ENCODE measurements around the gene CCNL2. TPM values are rescaled to one million over a fixed set of nuclear protein-coding genes. Genes with fewer than 3 reads are reported as not detected.
A peak's percentile ranks its signal among the peaks of the same experiment; 100 is the strongest.

Gene CCNL2
- total and polyA plus RNA-seq, 2 donors (not counting 1 experiment from before 2014, with no cell fraction given) = 102 to 116 TPM

- Histone ChIP-seq H3K79me2 (ENCODE audit: control insufficient read depth, insufficient read depth, low read length) (peaks cover 70% of the 10 kb centered on the region), H3K4me2 (ENCODE audit: extremely low read depth, insufficient read depth, low read length) (peak overlapping the region; percentile 58), H3K9ac (ENCODE audit: insufficient read depth, low read length) (no peak overlapping the region), H3K4me1 (ENCODE audit: control insufficient read depth, extremely low read depth, insufficient read depth, low read length) (peaks cover 27% of the 10 kb centered on the region), H3K27ac (ENCODE audit: insufficient read depth, low read length) (peak overlapping the region; percentile 32), H3K9me3 (ENCODE audit: control insufficient read depth, insufficient read depth, low read depth, low read length) (no peaks in the 10 kb centered on the region), H3K27me3 (ENCODE audit: control insufficient read depth, insufficient read depth, low read length) (no peaks in the 10 kb centered on the region), H4K20me1 (ENCODE audit: control insufficient read depth, extremely low read depth, insufficient read depth, low read length) (no peaks in the 10 kb centered on the region), H2AFZ (ENCODE audit: low read length) (no peak overlapping the region), H3K36me3 (ENCODE audit: control insufficient read depth, insufficient read depth, low read length) (peaks cover under 1% of the 10 kb centered on the region), H3K4me3 (replicated peaks in 1 of 4; ENCODE audit: control extremely low read depth in 1 of 4, insufficient read depth in 1 of 4, low read depth in 3 of 4, low read length in 4 of 4) (peak overlapping the region in 1 of 4 experiments; percentile 76)
- TF ChIP-seq, protein P1, sequence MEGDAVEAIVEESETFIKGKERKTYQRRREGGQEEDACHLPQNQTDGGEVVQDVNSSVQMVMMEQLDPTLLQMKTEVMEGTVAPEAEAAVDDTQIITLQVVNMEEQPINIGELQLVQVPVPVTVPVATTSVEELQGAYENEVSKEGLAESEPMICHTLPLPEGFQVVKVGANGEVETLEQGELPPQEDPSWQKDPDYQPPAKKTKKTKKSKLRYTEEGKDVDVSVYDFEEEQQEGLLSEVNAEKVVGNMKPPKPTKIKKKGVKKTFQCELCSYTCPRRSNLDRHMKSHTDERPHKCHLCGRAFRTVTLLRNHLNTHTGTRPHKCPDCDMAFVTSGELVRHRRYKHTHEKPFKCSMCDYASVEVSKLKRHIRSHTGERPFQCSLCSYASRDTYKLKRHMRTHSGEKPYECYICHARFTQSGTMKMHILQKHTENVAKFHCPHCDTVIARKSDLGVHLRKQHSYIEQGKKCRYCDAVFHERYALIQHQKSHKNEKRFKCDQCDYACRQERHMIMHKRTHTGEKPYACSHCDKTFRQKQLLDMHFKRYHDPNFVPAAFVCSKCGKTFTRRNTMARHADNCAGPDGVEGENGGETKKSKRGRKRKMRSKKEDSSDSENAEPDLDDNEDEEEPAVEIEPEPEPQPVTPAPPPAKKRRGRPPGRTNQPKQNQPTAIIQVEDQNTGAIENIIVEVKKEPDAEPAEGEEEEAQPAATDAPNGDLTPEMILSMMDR (conservative IDR thresholded peaks at IDR 0.05 in 1 of 2, IDR thresholded peaks at IDR 0.05 in 1 of 2; ENCODE audit: low read depth in 1 of 2, low read length in 2 of 2) = no peak
- no peak for TF ChIP-seq EZH2 (IDR thresholded peaks at IDR 0.05; ENCODE audit: low read length, missing control alignments)
- no peak for DNase-seq (ENCODE audit: low read depth in 2 of 2)
Observed at GRCh38 chr1:1346501-1346890, 52.6 kb downstream of the CCNL2 start.

DNA sequence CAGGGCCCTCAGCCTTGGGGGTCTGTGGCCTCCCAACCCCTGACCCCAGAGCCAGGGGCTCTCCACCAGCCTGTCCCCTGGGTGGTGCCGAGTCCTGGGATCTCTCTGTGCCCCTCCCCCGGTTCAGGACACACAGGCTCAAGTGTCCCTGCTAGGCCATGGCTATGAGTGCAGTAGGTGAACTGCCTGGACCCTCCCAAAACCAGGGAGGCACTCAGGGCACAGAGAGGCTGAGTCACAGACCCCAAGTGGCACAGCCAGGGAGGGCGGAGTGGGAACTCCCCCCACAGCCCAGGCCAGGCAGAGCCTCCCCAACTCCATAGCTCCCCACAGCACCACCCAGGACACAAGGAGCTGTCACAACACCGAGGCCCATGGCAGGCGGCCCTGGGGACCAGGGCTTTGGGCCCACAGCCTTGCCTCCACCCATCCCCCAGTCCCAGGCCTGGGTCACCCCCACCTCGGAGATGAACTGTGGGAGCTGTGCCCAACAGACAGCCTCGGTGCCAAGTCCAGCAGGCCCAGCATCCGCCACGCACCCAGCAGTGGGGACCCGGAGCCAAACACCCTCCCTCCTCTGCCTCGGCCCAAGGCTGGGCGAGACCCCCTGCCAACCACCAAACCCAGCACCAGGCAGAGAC, 53.2 kb downstream of the CCNL2 start:
- peaks cover 27% of the 10 kb centered on the region for H3K4me1 ChIP-seq (ENCODE audit: control insufficient read depth, extremely low read depth, insufficient read depth, low read length)
- H3K9ac ChIP-seq (ENCODE audit: insufficient read depth, low read length) = no peak overlapping the region
- H3K36me3 ChIP-seq (ENCODE audit: control insufficient read depth, insufficient read depth, low read length) = peaks cover 6% of the 10 kb centered on the region
- H3K4me3 ChIP-seq (replicated peaks in 1 of 4; ENCODE audit: control extremely low read depth in 1 of 4, insufficient read depth in 1 of 4, low read depth in 3 of 4, low read length in 4 of 4) = peak overlapping the region in 2 of 4 experiments; percentile 5 to 76
- H3K9me3 ChIP-seq (ENCODE audit: control insufficient read depth, insufficient read depth, low read depth, low read length) = no peaks in the 10 kb centered on the region
- DNase-seq (ENCODE audit: low read depth in 2 of 2) = no peak
- H4K20me1 ChIP-seq (ENCODE audit: control insufficient read depth, extremely low read depth, insufficient read depth, low read length) = no peaks in the 10 kb centered on the region
- H3K27me3 ChIP-seq (ENCODE audit: control insufficient read depth, insufficient read depth, low read length) = no peaks in the 10 kb centered on the region
- peak overlapping the region; percentile 32 for H3K27ac ChIP-seq (ENCODE audit: insufficient read depth, low read length)
- H3K79me2 ChIP-seq (ENCODE audit: control insufficient read depth, insufficient read depth, low read length) = peaks cover 75% of the 10 kb centered on the region
- H3K4me2 ChIP-seq (ENCODE audit: extremely low read depth, insufficient read depth, low read length) = peak overlapping the region; percentile 58
- no peak overlapping the region for H2AFZ ChIP-seq (ENCODE audit: low read length)
- TF ChIP-seq, protein P1 (conservative IDR thresholded peaks at IDR 0.05 in 1 of 2, IDR thresholded peaks at IDR 0.05 in 1 of 2; ENCODE audit: low read depth in 1 of 2, low read length in 2 of 2) = no peak
- no peak for TF ChIP-seq EZH2 (IDR thresholded peaks at IDR 0.05; ENCODE audit: low read length, missing control alignments)

- Histone ChIP-seq H3K27ac (ENCODE audit: insufficient read depth, low read length) (peak overlapping the region; percentile 69), H3K9me3 (ENCODE audit: control insufficient read depth, insufficient read depth, low read depth, low read length) (no peaks in the 10 kb centered on the region), H3K36me3 (ENCODE audit: control insufficient read depth, insufficient read depth, low read length) (peaks cover 12% of the 10 kb centered on the region), H3K9ac (ENCODE audit: insufficient read depth, low read length) (no peak overlapping the region), H3K4me2 (ENCODE audit: extremely low read depth, insufficient read depth, low read length) (peak overlapping the region; percentile 71), H3K79me2 (ENCODE audit: control insufficient read depth, insufficient read depth, low read length) (peaks cover 80% of the 10 kb centered on the region), H2AFZ (ENCODE audit: low read length) (no peak overlapping the region), H3K27me3 (ENCODE audit: control insufficient read depth, insufficient read depth, low read length) (no peaks in the 10 kb centered on the region), H3K4me1 (ENCODE audit: control insufficient read depth, extremely low read depth, insufficient read depth, low read length) (peaks cover 27% of the 10 kb centered on the region), H4K20me1 (ENCODE audit: control insufficient read depth, extremely low read depth, insufficient read depth, low read length) (no peaks in the 10 kb centered on the region), H3K4me3 (replicated peaks in 1 of 4; ENCODE audit: control extremely low read depth in 1 of 4, insufficient read depth in 1 of 4, low read depth in 3 of 4, low read length in 4 of 4) (no peak overlapping the region)
- TF ChIP-seq, protein P1 (conservative IDR thresholded peaks at IDR 0.05 in 1 of 2, IDR thresholded peaks at IDR 0.05 in 1 of 2; ENCODE audit: low read depth in 1 of 2, low read length in 2 of 2) = no peak
- TF ChIP-seq EZH2 (IDR thresholded peaks at IDR 0.05; ENCODE audit: low read length, missing control alignments) = no peak
- DNase-seq (ENCODE audit: low read depth in 2 of 2) = no peak
Observed at GRCh38 chr1:1345384-1345783, 53.8 kb downstream of the CCNL2 start.

All from fibroblast of lung (primary cell).